GM18507 (cell line): Measurements from ENCODE around the gene KCNIP3.
"Not testable (repeated sequence)": the region's sequence is repeated elsewhere in the genome, so short reads cannot be mapped to it uniquely, and the experiment has no call there.

Source experiments
- DNase-seq: peaks from one replicate; pipeline ENCODE4 v3.0.0; 2011; ENCODE audit warnings: low read depth; ENCODE audit not compliant: insufficient read length; ENCODE audit errors: extremely low spot score
- FAIRE-seq: peaks from 2 replicates; lab custom pipeline; 2011; peaks lifted over from hg19 to GRCh38; lab: Jason Lieb, UNC

KCNIP3 gene

DNA sequence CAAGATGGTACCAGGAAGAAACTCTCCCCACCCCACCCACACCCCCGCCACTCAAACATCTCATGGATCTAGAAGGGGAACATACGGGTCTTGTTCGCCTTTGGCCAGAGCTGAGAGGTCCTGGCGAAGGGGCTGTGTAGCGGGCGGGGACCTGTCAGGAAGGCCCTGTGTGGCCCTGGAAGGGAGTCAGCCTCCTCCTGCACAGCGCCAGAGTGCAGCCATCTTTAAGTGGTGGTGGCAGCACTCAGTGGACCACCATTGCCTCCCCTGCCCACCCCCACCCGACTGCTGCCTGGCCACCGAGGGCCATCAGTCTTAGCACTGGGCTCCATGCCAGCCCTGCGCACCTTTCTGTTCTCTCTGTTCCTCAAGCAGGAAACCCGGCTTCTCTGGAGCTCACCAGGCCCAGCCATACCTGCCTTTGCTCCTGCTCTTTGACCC, 93.8 kb downstream of the KCNIP3 start:
- FAIRE-seq (no peak), DNase-seq (no peak)

DNA sequence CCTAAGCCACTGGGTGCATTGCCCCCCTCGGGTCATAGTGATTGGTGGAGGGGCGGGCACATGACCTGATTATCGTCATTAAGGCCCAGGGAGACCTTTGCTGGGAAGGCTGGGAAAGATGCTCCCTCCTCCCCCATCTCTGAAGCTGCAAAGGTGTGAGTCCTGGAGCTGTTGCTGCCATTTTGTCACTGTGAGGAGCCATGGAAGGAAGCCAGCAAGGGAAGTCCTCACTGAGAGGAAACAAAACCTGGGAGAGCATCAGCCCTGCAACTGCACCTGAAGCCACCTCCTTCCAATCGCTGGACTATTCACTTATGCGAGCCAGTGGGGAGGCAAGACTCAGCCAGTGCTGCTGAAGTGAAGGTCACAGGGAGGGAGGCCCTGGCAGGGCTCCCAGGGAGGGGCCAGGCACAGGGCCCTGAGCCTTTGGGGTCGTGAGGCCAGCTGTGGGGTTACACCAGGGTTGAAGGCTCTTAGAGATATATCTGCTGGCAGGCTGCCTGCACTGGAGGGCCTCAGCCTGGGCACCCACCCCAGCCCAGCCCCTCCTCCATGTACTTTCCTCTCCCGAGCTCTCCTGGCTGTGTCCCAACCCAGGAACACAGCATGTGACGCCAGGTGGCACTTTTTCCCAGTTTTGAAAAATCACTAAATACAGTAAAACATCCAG, 94.6 kb downstream of the KCNIP3 start:
- no peak for DNase-seq
- FAIRE-seq, result no peak

DNA sequence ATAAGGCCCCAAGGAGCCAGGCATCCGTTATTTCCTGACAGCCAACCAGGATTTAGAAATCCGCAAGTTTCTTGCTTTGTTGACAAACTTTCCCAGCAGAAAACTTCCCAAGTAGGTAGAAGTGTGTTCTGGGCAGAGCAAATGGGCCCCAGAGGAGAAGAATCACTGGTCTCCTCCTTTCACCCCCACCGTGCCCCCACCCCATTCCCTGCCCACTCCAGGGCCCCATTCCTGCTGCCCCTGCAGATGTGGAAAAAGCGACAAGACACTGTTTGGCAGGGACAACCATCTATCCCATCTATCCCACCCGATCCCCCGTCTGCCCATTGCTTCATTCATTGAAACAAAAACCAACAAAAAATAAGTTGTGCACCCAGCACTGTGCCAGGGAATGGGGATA, 95.2 kb downstream of the KCNIP3 start:
- no peak for DNase-seq
- FAIRE-seq, result no peak

DNA sequence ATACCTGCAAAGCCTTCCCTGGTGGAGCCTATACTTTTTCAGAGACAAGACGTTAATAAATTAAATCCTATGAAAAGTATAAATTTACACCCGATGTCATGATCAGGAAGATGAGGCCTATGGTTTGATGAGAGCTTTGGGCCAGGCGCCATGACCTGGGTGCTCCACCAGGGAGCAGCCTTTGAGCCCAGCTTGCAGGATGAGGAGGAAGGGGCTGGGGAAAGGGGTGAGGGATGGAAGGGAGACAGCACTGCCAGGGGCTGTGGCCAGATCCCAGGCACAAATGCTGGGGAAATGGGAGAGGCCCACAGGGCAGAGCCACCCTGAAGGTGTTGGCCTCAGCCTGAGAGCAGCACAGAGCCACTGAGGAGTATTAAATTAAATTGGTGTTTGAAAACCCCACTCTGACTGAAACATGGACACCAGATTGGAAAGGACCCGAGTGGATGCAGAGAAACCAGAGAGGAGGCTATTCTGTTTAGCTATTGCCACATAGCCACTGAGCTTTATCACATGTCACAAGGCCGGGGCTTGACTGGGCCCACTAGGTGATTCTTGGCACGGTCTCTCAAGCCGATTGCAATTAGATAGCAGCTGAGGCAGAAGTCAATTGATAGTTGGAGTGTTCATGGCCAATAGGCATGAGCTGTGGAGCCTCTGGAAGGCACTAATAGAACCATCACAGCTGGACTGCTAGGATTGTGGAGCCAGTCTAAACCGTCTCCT, 95.7 kb downstream of the KCNIP3 start:
- no peak for FAIRE-seq
- DNase-seq, result no peak

DNA sequence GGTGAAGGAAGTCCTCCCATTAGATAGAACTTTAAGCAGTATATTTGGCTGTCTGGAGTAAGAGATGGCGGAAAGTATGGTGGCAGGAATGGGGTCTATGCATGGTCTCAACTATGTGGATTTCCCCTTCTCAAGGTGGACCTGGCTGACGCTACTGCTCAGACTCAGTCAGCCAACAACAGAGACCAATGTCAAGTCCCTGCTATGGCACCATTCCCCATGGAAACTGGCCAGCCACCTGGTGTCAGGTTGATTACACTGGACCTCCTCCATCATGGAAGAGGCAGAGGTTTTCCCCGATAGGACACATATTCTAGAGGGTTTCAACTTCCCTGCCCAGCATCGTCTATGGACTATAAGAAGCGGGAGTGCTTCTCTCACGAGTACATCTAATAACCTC, 96.8 kb downstream of the KCNIP3 start:
- DNase-seq (no peak), FAIRE-seq (no peak)

DNA sequence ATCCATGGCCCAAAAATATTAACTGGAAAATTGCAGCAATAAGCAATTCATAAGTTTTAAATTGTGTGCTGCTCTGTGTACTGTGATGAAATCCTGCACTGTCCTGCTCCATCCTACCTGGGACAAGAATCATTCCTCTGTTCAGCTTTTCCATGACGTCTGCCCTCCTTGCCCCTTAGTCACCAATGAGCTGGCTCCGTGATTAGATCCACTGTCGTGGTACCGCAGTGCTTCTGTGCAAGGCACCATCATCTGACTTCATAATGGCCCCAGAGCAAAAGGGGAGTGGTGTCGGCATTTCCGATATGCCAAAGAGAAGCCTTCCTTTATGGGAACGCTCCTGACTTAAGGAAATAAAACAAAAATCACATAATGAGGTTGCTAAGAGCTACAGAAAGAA, 101.9 kb downstream of the KCNIP3 start:
- FAIRE-seq (no peak), DNase-seq (no peak)

DNA sequence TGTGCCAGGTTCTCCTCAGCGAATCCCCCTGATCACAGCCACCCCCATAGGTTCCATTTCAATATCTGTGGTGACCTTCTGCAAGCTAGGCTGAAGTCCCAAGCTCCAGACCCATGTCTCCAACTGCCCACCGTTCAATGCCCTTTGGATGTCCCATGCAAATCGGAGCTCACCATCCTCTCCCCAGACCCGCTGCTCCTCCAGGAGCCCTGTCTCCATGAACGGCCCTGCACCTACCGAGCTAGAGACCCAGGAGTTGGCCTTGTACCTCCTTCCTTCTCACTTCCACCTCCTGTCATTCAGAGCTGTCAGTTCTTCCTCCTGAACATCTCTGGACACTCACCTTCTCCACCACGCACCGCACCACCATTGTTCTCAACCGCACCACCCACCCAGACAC, 104.3 kb downstream of the KCNIP3 start:
- FAIRE-seq (no peak), DNase-seq (no peak)

DNA sequence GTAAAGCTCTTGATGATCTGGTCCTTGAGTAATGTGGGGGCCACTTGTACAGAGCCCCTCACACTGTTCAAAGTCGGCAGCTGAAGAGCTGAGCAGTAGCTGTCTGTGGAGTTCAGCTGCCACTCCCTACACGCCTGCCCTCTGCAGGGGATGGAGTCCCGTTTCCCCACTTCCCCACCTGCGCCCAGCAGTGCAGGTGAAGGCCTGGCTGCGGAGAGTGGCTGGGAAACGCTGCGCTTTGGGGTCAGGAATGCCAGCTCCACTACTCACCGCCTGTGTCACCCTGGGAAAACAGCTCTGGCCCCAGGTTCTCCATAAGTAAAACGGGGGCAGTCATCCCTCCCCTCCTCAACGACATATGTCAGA, 104.8 kb downstream of the KCNIP3 start:
- FAIRE-seq, DNase-seq: not testable (repeated sequence)

DNA sequence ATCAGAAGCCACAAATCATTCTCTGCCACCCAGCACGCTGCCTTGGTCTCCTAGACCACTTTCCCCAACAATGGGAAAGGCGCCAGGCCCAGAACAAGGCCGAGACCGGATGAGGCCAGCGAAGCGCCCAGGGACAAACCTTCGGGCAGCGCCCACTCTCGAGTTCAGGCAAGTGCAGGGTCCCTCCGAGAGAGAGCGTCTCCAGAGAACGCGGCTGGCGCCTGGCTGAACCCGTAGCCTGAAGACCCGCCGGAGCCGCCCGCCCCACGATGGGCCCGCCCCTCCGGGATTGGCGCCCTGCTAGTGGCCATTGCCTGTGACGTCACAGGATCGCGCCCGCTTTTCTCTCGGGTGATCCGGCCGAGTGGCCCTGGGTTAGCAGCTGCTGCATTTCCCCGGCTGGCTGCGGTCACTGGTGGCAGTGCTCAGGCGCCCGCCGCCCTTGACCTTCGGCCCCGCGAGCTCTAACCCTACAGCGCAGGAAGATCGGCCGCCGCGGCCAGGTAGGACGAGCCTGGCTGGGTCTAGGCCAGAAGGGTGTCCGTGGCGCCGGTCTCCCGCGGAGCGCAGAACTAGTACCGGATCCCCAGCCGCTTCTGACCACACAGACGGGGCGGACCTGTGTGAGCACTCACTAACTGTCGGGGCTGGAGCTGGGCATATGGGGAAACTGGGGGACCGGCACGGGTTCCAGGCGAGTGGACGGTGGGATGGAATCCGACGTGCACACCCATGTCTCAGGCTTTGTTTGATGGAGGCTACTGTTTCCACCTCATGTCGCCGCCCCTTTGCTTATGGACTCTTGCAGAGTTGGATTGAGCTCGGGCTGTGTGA, 105.4 kb downstream of the KCNIP3 start, which contains the start of gene FAHD2A:
Gene FAHD2A (plus strand): TSS at position 339 of the 834 bp plus-strand sequence. CDS start 2,851 bp downstream, outside the sequence.
- FAIRE-seq (peak; percentile 68), DNase-seq (peak; percentile 95)

DNA sequence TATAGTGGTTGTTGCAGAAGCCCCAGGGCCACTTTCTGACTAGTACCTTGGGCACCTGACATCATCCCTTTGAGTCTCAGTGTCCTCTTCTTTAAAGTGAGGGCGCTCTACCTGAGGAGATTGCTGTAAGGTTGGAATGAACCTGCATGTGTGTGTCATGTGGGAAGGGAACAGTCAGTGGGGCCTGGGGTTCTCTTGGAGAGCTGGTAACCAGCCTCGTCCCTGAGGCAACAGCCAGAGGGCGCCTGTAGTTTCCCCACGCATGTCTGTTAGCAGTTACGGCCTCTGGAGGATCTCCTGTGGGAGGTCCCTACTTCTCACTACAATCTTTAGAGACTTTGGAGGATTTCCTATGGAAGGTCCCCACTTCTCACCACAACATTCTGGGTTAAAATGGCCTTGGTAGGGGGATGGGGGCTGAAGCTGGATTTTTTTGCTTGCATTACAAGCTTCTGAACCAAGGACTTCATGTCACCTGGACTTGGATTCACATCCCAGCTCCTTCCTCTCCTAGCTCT, 106.1 kb downstream of the KCNIP3 start:
- DNase-seq, FAIRE-seq: not testable (repeated sequence)

DNA sequence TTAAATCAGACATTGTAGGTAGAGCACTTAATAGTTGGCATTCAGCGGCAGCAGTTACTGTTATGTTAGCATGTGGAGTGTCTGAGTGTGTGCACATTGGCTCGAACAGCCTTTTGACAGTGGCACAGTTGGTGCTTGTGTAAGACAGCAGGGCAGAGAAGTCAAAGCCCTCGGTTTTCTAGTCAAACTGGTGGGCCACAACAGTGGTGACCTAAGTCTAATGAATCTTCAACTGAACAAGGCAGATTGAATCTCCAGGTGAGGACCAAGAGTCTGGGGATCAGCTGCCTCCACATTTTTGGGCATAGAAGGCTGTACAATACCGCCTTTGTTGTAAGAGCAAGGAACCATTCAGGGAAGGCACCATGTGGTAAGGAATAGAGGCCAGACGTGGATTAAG, 106.7 kb downstream of the KCNIP3 start:
- not testable (repeated sequence) for FAIRE-seq, DNase-seq

DNA sequence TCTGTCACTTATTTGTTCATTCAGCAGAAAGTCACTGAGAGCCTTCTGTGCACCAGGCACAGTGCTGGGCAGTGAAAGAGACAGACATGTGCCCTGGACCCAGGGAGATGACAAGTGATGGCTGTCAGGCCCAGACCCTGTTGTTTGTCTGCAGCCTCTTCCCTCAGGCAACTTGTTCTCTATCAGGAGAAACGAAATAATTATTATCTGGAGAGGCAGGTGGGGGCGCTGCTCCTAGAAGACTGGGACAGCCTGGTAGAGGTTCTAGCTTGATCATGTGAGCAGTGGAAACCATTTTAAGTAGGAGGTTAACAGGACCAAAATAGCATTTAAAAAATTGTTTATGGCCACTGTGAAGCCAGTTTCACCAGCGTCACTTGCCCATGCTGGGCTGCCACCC, 107.5 kb downstream of the KCNIP3 start:
- DNase-seq, FAIRE-seq: not testable (repeated sequence)

DNA sequence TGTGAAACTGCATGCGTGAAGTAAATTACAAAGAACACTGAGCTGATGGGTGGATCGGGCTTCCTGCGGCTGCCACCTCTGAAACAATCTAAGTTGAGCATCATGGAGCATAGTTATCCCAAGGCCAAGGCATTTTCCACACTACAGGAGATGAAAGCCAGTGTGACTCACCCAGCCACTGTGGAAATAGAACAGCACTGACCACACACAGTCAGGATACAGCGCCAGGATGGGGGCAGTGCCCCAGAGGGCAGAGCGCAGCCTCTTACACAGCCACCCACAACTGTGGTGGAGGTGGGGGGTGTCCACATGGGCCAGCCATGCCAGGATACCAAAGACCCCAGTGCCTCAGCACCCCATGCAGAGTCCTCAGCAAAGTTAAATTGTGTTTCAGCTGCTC, 114.1 kb downstream of the KCNIP3 start:
- not testable (repeated sequence) for DNase-seq, FAIRE-seq

DNA sequence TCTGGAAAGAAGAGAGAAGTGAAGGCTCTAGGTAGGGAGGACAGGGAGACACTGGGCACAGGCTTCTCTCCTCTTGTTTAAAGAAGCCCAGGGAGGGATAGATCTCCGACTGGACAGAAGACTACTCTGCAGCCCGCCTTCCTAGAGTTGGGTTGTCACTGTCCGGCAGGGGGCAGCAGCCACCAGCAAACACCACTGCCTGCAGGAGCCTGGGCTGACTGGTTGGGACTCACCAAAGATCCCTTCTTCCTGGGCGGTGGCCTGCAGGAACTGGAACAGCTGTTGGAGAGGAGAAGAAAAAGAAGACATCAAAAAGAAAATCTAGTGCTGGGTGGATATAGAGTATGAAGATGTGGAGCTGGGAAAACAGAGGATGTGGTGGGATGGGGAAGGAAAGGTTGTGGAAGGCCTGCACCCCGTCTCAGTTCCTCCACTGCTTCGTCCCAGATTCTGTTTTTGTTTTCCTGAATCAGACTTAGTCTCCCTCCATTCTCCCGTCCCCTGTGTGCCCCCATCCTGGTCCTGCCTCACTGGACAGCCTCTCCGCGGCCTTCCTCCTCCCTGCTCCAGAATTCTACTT, 117.0 kb downstream of the KCNIP3 start:
- peak; percentile 33 for FAIRE-seq
- DNase-seq, result not testable (repeated sequence)

DNA sequence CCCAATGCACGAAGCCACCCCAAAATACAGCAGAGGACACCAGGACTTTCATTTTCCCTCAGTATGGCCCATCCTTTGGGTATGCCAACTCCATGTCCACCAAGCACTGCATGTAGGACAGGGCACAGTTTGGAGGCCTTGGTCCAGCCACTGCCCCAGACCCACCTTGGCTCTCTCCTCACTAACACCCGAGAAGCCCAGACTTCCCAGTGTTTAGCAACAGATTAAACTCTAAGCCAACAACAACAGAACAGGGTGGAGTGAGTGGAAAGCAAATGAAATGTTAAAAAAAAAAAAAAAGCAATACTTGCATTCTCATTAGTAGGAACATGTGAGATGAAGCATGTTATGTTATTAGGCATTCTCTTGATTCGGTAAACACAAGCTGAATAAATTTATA, 118.0 kb downstream of the KCNIP3 start:
- not testable (repeated sequence) for DNase-seq, FAIRE-seq

DNA sequence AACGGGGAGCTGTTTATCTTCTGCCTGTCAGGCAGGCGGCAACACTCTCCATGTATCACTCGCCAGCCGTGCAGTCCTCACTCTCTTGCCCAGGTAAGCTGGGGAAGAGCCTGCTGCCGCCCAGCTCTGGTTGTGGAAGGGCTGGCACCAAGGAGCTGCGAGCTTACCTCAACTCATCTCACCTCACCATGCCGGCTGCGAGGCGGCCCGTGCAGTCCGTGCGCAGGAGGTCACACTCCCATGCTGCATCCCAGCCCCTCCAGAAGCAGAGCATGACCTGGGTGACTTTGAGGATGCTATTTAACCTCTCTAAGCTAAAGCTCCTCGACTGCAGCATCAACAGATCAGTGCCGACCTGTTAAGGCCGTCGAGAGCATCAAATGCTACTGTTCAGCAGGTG, 118.4 kb downstream of the KCNIP3 start:
- not testable (repeated sequence) for FAIRE-seq, DNase-seq

DNA sequence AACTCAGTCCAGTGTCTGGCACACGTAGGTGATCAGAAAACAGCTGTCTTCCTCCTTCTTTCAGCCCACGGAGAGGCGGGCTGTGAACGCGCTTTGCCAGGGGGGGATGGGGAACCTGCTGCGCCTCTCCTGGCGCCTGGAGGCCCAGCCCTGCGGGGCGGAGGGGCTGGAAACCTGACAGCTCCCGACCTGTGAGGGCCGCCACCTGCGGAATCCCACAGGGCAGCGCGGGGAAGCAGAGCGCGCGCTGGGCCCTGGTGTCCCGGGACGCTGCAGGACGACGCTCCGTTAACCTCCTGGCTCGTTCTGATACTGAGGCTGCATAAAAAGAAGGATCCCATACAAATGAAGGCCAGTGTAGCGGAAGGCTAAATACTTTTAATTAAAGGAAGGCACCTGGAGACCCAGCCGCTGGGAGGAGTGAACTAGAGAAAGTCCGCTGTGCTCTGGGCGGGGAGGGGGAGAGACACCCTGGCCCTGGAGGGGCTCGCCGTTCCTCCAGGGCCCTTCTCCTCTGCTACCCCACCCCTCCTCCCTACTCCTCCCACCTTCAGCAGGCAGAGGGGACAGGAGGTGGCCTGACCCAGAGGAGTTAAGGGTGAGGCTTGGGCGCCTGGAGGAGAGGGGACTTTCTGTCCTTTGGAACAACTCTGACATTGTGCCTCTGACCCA, 130.2 kb downstream of the KCNIP3 start:
- not testable (repeated sequence) for DNase-seq, FAIRE-seq

DNA sequence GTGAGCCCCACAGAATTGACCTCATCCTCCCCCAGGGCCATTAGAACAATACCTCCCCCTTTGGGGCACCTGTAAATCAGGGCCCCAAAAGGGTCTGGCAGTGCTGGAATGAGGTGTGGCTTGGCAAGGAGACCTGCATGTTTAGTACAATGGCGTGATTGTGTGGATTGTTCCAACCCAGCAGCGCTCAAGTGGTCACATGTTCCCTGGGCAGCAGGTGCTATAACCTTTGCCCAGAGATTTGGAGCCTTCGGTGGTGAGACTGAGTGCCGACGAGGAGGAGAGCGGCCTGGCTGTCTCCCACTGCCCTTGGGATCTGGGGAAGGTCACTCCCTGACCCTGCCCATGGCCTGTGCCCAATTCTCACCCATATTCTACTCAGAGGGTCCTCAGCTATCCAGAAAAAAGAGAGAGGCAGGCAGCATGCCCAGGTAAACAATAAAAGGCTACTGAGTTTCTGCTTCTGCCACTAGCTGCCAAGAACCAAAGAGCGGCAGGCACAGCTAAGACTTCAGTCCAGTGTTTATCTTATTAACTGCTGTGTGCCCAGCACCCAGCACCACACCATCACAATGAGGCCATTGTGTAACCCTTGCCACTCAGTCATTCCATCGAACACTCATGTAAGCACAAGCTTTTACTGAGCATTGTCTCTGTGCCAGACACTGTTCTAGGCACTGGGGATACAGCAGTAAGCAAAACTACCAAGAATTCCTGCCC, 132.8 kb downstream of the KCNIP3 start:
- not testable (repeated sequence) for FAIRE-seq, DNase-seq
